Activated CD8-positive, alpha-beta T cell treated with anti-CD3 and anti-CD28 coated beads for 36 hours (primary cell): ENCODE measurements around the gene AOPEP. TPM values are rescaled to one million over a fixed set of nuclear protein-coding genes. Genes with fewer than 3 reads are reported as not detected.

Source experiments
- ATAC-seq: fragments of 200-7000 bp; cut with Tn5 transposase; one replicate; pipeline ENCODE4 v1.10.0; 2021; ENCODE audit warnings: mild to moderate bottlenecking, moderate library complexity
- CTCF ChIA-PET: fragments of 350-600 bp; sonication (Branson Sonifier 250); formaldehyde crosslinking; loops from one replicate; lab custom pipeline; 2021; ENCODE audit warnings: antibody characterized with exemption; lab: Charles Lee
- POLR2A ChIA-PET: fragments of 350-600 bp; sonication (Branson Sonifier 250); formaldehyde crosslinking; loops from one replicate; lab custom pipeline; 2021; ENCODE audit warnings: antibody characterized with exemption; lab: Charles Lee
- DNase-seq: peaks from one replicate; pipeline ENCODE4 v3.0.0-alpha.2; 2020
- H3K27ac Mint-ChIP-seq: one replicate; pipeline ENCODE4 v1.8.0; 2021; ENCODE audit warnings: mild to moderate bottlenecking, mixed read lengths
- H3K27me3 Mint-ChIP-seq: one replicate; pipeline ENCODE4 v1.8.0; 2021; ENCODE audit warnings: mixed read lengths
- H3K36me3 Mint-ChIP-seq: one replicate; pipeline ENCODE4 v1.8.0; 2021; ENCODE audit warnings: low read depth, mixed read lengths
- H3K4me1 Mint-ChIP-seq: one replicate; pipeline ENCODE4 v1.8.0; 2021; ENCODE audit warnings: low read depth, mixed read lengths
- H3K4me3 Mint-ChIP-seq: one replicate; pipeline ENCODE4 v1.8.0; 2021; ENCODE audit warnings: mild to moderate bottlenecking, moderate library complexity, mixed read lengths
- H3K9me3 Mint-ChIP-seq: one replicate; pipeline ENCODE4 v1.8.0; 2021; ENCODE audit warnings: mixed read lengths
- intact Hi-C: fragments of 100-400 bp; cut with micrococcal nuclease; formaldehyde crosslinking; loops from one replicate; pipeline ENCODE4 v1.10.0; 2022
- total RNA-seq, 2 experiments: library from RNA; stranded (reverse); gene quantifications; one replicate each; pipeline ENCODE4 v1.2.3, GENCODE V29; 2021
- TF ChIP-seq, protein P1 (sequence below): fragments of 200-600 bp; IDR thresholded peaks from one replicate; pipeline ENCODE4 v1.8.0; 2022; ENCODE audit warnings: antibody characterized with exemption, mild to moderate bottlenecking

Gene AOPEP
- total RNA-seq, 2 experiments from 2014 or later, result 7.1 to 8.7 TPM

DNA sequence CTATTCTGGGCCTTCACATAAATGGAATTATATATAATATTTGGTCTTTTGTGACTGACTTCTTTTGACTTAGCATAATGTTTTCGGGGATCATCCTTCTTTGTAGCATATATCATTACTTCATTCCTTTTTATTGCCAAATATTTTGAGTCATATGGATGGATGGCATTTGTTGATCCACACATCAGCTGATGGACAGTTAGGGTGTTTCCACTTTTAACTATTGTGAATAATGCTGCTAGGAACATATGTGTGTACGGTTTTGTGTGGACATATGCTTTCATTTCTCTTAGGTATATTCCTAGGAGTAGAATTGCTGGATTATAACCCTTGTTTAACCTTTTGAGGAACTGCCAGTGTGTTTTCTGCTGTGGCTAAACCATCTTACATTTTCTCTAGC, 341.4 kb downstream of the AOPEP start:
- Mint-ChIP-seq H3K27me3 (no peaks in the 10 kb centered on the region), H3K9me3 (no peaks in the 10 kb centered on the region), H3K4me3 (no peak overlapping the region), H3K4me1 (no peaks in the 10 kb centered on the region), H3K36me3 (peaks cover 4% of the 10 kb centered on the region), H3K27ac (no peak overlapping the region)
- ChIA-PET CTCF (no interaction called here), POLR2A (no interaction called here)
- intact Hi-C loops, result no loop called here
- DNase-seq, result no peak
- TF ChIP-seq, protein P1, sequence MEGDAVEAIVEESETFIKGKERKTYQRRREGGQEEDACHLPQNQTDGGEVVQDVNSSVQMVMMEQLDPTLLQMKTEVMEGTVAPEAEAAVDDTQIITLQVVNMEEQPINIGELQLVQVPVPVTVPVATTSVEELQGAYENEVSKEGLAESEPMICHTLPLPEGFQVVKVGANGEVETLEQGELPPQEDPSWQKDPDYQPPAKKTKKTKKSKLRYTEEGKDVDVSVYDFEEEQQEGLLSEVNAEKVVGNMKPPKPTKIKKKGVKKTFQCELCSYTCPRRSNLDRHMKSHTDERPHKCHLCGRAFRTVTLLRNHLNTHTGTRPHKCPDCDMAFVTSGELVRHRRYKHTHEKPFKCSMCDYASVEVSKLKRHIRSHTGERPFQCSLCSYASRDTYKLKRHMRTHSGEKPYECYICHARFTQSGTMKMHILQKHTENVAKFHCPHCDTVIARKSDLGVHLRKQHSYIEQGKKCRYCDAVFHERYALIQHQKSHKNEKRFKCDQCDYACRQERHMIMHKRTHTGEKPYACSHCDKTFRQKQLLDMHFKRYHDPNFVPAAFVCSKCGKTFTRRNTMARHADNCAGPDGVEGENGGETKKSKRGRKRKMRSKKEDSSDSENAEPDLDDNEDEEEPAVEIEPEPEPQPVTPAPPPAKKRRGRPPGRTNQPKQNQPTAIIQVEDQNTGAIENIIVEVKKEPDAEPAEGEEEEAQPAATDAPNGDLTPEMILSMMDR, result no peak
- no peak for ATAC-seq

DNA sequence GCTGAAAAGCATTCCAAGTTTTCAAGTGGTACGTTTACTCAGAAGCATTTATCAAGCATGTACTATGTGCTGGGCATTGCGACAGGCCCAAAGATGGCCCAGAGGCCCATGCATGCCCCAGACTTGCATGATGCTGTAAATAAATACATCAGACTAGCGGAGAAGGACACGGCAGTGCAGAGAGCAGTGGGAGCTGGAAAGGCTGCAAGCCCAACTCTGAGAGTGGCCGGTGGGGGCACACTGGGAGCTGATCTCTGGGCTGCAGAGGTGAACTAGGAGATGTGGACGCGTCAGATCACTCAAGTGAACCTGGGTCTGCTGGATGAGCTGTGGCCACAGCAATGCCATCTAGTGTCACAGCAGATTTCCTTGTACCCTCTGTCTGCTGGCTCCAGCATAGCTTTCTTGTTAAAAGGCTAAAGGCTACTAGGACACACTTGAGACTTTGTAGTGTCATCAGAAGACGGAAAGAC, 344.1 kb downstream of the AOPEP start:
- Mint-ChIP-seq H3K27ac (no peak overlapping the region), H3K36me3 (no peaks in the 10 kb centered on the region), H3K4me1 (no peaks in the 10 kb centered on the region), H3K4me3 (no peak overlapping the region), H3K9me3 (no peaks in the 10 kb centered on the region), H3K27me3 (no peaks in the 10 kb centered on the region)
- ChIA-PET CTCF (interaction anchor here (1.1 to 1.3 kb wide), 2 partner anchors 14 kb away, joined by 3 to 4 read pairs; no protein-coding TSS in a partner anchor), POLR2A (no interaction called here)
- ATAC-seq (no peak), DNase-seq (no peak)
- intact Hi-C loops, result no loop called here
- TF ChIP-seq, protein P1, result no peak

DNA sequence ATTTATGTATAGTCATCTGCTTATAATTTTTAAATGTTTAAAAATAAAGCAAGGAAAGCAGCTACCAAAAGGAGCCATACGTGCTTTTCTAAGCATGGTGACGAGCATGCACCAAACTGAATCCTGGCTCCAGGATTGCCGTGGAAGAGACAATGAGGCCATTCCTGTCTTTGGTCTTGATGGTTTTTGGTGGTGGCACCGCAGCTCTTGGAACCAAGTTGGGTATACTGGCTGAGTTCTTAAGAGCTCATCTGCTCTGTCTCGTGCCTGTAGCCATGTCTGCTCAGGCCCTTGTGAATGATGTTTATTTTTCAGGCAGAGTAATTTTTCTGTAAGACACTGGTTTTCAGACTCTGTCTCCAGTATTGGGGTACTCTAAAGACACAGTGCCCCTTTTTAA, 345.0 kb downstream of the AOPEP start:
- POLR2A ChIA-PET, result no interaction called here
- no peaks in the 10 kb centered on the region for H3K36me3 Mint-ChIP-seq
- no peak for ATAC-seq

DNA sequence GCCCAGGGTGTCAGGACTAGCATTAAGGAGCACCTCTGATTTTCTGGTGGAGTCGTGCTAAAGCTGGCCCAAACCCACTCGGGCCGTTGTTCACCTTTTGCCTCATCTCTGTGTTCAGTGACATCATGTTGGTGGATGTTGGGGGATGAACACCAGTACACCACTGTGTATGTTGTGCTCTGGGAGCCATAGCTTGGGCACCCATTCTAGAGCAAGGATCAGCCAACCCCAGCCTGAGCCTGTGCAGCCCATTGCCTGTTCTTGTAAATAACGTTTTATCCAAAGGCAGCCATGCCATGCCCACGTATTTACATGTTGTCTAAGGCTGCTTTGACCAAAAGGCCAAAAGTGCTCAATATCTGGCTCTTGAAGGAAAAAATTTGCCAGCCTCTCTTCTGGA, 345.4 kb downstream of the AOPEP start:
- Mint-ChIP-seq H3K27me3 (no peaks in the 10 kb centered on the region), H3K4me1 (no peaks in the 10 kb centered on the region), H3K9me3 (no peaks in the 10 kb centered on the region), H3K27ac (no peak overlapping the region), H3K36me3 (no peaks in the 10 kb centered on the region), H3K4me3 (no peak overlapping the region)
- intact Hi-C loops, result no loop called here
- CTCF ChIA-PET, result no interaction called here
- ATAC-seq, result no peak
- POLR2A ChIA-PET, result no interaction called here
- TF ChIP-seq, protein P1, result no peak
- no peak for DNase-seq

More for the DNA sequence above, 345.0 kb downstream of the AOPEP start:
- TF ChIP-seq, protein P1, result no peak
- intact Hi-C loops, result no loop called here
- DNase-seq, result no peak
- no peaks in the 10 kb centered on the region for H3K4me1 Mint-ChIP-seq
- no peaks in the 10 kb centered on the region for H3K9me3 Mint-ChIP-seq
- H3K27ac Mint-ChIP-seq, result no peak overlapping the region
- H3K4me3 Mint-ChIP-seq, result no peak overlapping the region
- CTCF ChIA-PET, result interaction anchor here (1.1 to 1.3 kb wide), 2 partner anchors 13 to 15 kb away, joined by 3 to 4 read pairs; no protein-coding TSS in a partner anchor
- no peaks in the 10 kb centered on the region for H3K27me3 Mint-ChIP-seq

DNA sequence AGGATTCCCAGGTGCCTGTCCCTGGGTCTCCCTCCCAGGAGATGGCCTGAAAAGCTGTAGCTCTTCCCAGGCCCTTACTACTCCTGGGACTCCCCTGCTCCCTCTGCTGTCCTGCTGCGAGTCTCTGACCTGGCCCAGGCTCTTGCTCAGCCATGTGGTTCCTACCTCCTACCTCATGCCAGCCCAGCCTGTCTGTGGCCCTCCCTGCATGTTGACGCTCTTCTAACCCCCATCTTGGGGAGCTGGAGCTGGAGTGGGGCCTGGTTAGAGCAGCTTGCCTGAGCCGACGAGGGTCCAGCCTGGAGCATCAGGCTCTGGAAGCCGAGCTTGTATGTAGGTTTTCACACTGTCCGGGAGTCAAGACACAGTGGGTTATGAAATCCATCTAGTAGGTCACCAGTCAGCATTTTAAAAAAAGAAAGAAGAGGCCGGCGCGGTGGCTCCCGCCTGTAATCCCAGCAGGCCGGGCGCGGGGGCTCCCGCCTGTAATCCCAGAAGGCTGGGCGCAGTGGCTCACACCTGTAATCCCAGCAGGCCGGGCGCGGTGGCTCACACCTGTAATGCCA, 346.6 kb downstream of the AOPEP start:
- ChIA-PET CTCF (interaction anchor here (0.8 kb wide), 1 partner anchor 392 kb away, joined by 5 read pairs; no protein-coding TSS in a partner anchor), POLR2A (no interaction called here)
- no peak overlapping the region for H3K27ac Mint-ChIP-seq
- TF ChIP-seq, protein P1, result no peak
- H3K4me1 Mint-ChIP-seq, result no peaks in the 10 kb centered on the region
- no peaks in the 10 kb centered on the region for H3K27me3 Mint-ChIP-seq
- no peak for ATAC-seq
- H3K4me3 Mint-ChIP-seq, result no peak overlapping the region
- no peak for DNase-seq
- no peaks in the 10 kb centered on the region for H3K9me3 Mint-ChIP-seq
- no peaks in the 10 kb centered on the region for H3K36me3 Mint-ChIP-seq
- intact Hi-C loops, result no loop called here
